GM23248 (cell line): Measurements from ENCODE around the gene PHF21A. TPM values are rescaled to one million over a fixed set of nuclear protein-coding genes. Genes with fewer than 3 reads are reported as not detected.

ENCODE experiments used
- DNase-seq: peaks from one replicate; pipeline ENCODE4 v3.0.0-alpha.2; 2015
- H2AFZ ChIP-seq: fragments of 200-600 bp; sonication (generic); 2 replicates; pipeline ENCODE4 v1.6.1; 2016; ENCODE audit warnings: antibody characterized with exemption
- H3F3A ChIP-seq: fragments of 200-600 bp; sonication (generic); 2 replicates; pipeline ENCODE4 v1.6.1; 2016; ENCODE audit warnings: mild to moderate bottlenecking, antibody characterized with exemption, mixed run types; ENCODE audit not compliant: insufficient read depth
- H3K27ac ChIP-seq: fragments of 200-600 bp; sonication (generic); 2 replicates; pipeline ENCODE4 v1.5.1; 2016; ENCODE audit warnings: mild to moderate bottlenecking
- H3K27me3 ChIP-seq: fragments of 200-600 bp; sonication (generic); replicated peaks from 2 replicates; pipeline ENCODE4 v1.6.1; 2016; ENCODE audit warnings: mild to moderate bottlenecking; ENCODE audit not compliant: insufficient read depth
- H3K36me3 ChIP-seq: fragments of 200-600 bp; sonication (generic); 2 replicates; pipeline ENCODE4 v1.6.1; 2016; ENCODE audit warnings: low read depth, mild to moderate bottlenecking
- H3K4me1 ChIP-seq: fragments of 200-600 bp; sonication (generic); 2 replicates; pipeline ENCODE4 v1.6.1; 2016; ENCODE audit warnings: mild to moderate bottlenecking; ENCODE audit not compliant: insufficient read depth
- H3K4me2 ChIP-seq: fragments of 200-600 bp; sonication (generic); one replicate; pipeline ENCODE4 v1.6.1; 2016; ENCODE audit warnings: mild to moderate bottlenecking; ENCODE audit not compliant: unreplicated experiment
- H3K4me3 ChIP-seq: fragments of 200-600 bp; sonication (generic); 2 replicates; pipeline ENCODE4 v1.5.1; 2016; ENCODE audit warnings: mild to moderate bottlenecking
- H3K79me2 ChIP-seq: fragments of 200-600 bp; sonication (generic); 2 replicates; pipeline ENCODE4 v1.6.1; 2016; ENCODE audit warnings: mild to moderate bottlenecking; ENCODE audit not compliant: insufficient read depth
- H3K9ac ChIP-seq: fragments of 200-600 bp; sonication (generic); 2 replicates; pipeline ENCODE4 v1.6.1; 2016; ENCODE audit warnings: mild to moderate bottlenecking
- H3K9me2 ChIP-seq: fragments of 200-600 bp; sonication (generic); 2 replicates; pipeline ENCODE4 v1.6.1; 2016; ENCODE audit warnings: mixed run types, mild to moderate bottlenecking, moderate library complexity; ENCODE audit not compliant: insufficient read depth
- H3K9me3 ChIP-seq: fragments of 200-600 bp; sonication (generic); one replicate; pipeline ENCODE4 v1.6.1; 2017; ENCODE audit warnings: low read depth
- H4K20me1 ChIP-seq: fragments of 200-600 bp; sonication (generic); 2 replicates; pipeline ENCODE4 v1.6.0; 2016; ENCODE audit not compliant: insufficient read depth
- EZH2 ChIP-seq: fragments of 200-600 bp; sonication (generic); IDR thresholded peaks from 2 replicates; pipeline ENCODE4 v1.6.1; 2018; ENCODE audit warnings: antibody characterized with exemption, mild to moderate bottlenecking; ENCODE audit not compliant: insufficient read depth, poor library complexity, severe bottlenecking
- EZH2phosphoT487 ChIP-seq: fragments of 200-600 bp; sonication (generic); IDR thresholded peaks from 2 replicates; pipeline ENCODE4 v1.6.1; 2018; ENCODE audit warnings: antibody characterized with exemption, moderate library complexity, mild to moderate bottlenecking, low read depth; ENCODE audit not compliant: insufficient read depth
- WGBS, 2 experiments: methylation state at CpG; one replicate each; pipeline ENCODE4 v1.1.6; 2015 to 2017; ENCODE audit warnings: low lambda C conversion rate in 2 of 2, low coverage in 1 of 2; ENCODE audit errors: missing lambda C conversion rate in 2 of 2; 5-methylcytosine and 5-hydroxymethylcytosine counted together
- in situ Hi-C: fragments of 300-500 bp; cut with MboI; formaldehyde crosslinking; loops from 2 replicates; pipeline ENCODE4 v1.15.0; 2020
- polyA plus RNA-seq: library from polyadenylated mRNA; unstranded; fragments of >200 nt; fragmentation: Nextera tagmentation; extraction: Ambion mirVana; gene quantifications from 2 replicates; pipeline ENCODE4 v1.2.1, GENCODE V29; 2016
- total RNA-seq: library from RNA; depleted of rRNA; stranded (reverse); fragments of >200 nt; shearing (Covaris generic); gene quantifications from 2 replicates; pipeline ENCODE4 v1.2.3, GENCODE V29; 2014

PHF21A gene
- total and polyA plus RNA-seq, 2 experiments from 2014 or later = 11.2 to 17.0 TPM

DNA sequence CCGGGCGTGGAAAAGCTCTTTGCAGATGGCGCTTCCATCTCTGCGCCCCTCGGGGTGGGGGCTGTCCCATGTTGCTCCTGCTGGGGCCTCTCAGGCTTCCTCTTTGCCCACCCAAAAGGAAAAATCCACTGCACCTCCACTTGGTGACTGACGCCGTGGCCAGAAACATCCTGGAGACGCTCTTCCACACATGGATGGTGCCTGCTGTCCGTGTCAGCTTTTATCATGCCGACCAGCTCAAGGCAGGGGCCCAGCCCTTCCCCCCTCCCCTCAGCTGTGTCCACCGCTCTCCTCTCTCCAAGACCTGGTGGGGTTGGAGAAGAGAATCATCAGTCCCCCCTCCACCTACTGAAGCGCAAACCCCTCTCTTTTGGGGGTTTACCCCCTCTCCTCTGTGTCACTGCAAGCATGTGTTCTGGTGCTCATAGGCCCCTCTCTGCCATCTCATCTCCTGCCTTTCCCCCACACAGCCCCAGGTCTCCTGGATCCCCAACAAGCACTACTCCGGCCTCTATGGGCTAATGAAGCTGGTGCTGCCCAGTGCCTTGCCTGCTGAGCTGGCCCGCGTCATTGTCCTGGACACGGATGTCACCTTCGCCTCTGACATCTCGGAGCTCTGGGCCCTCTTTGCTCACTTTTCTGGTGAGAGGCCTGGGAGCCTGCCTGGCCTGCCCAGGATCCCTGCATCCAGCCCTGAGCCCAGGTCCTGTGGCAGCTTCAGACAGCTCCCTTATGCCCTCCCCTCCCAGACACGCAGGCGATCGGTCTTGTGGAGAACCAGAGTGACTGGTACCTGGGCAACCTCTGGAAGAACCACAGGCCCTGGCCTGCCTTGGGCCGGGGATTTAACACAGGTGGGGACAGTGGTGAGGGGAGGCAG, 197.0 kb downstream of the PHF21A start:
- Histone ChIP-seq H3K9me2 (no peaks in the 10 kb centered on the region), H3K27ac (no peak overlapping the region), H3K27me3 (peaks cover 12% of the 10 kb centered on the region), H3F3A (no peaks in the 10 kb centered on the region), H4K20me1 (no peaks in the 10 kb centered on the region), H3K9ac (no peak overlapping the region), H3K4me3 (no peak overlapping the region), H3K36me3 (no peaks in the 10 kb centered on the region), H2AFZ (no peak overlapping the region), H3K9me3 (no peaks in the 10 kb centered on the region), H3K4me1 (no peaks in the 10 kb centered on the region), H3K79me2 (no peaks in the 10 kb centered on the region), H3K4me2 (no peak overlapping the region)
- no peak for DNase-seq
- in situ Hi-C loops = no loop called here
- TF ChIP-seq EZH2 (no peak), EZH2phosphoT487 (no peak)
- WGBS, 2 experiments = 80% methylated on average over 20 to 22 of the region's 22 CpGs

- WGBS, 2 experiments = 9 to 10% methylated on average over 29 to 35 of the region's 73 CpGs
- Histone ChIP-seq H2AFZ (0 out of 2 replicates have a peak within 1 kb of the TSS, but pooled peaks have one; percentile 2), H3K4me2 (no peak within 1 kb of the TSS), H3K27me3 (peaks cover 12% of the 10 kb centered on the region), H3K36me3 (no peaks in the 10 kb centered on the region), H3K9ac (no peak within 1 kb of the TSS), H3K9me2 (no peaks in the 10 kb centered on the region), H4K20me1 (no peaks in the 10 kb centered on the region), H3K9me3 (no peaks in the 10 kb centered on the region), H3K4me1 (no peaks in the 10 kb centered on the region), H3K79me2 (peaks cover 1% of the 10 kb centered on the region), H3K4me3 (no peak within 1 kb of the TSS), H3K27ac (no peak within 1 kb of the TSS), H3F3A (no peaks in the 10 kb centered on the region)
- no peak for DNase-seq
- in situ Hi-C loops = no loop called here
- TF ChIP-seq EZH2 (no peak), EZH2phosphoT487 (0 out of 2 replicates have a peak, but pooled peaks have one; percentile 46)
These were observed 198.7 kb downstream of the PHF21A start, which contains the start of gene LARGE2 for GRCh38 chr11:45922425-45923082. Gene LARGE2 (plus strand): TSS chr11:45922656. CDS start chr11:45922883, 227 bp downstream.

- Histone ChIP-seq H3K9me3 (no peaks in the 10 kb centered on the region), H3K27me3 (peaks cover 12% of the 10 kb centered on the region), H3K79me2 (peaks cover 9% of the 10 kb centered on the region), H3F3A (no peaks in the 10 kb centered on the region), H3K4me2 (no peak overlapping the region), H3K4me3 (no peak overlapping the region), H3K9ac (no peak overlapping the region), H3K4me1 (peaks cover 2% of the 10 kb centered on the region), H3K27ac (no peak overlapping the region), H4K20me1 (no peaks in the 10 kb centered on the region), H2AFZ (no peak overlapping the region), H3K9me2 (no peaks in the 10 kb centered on the region), H3K36me3 (no peaks in the 10 kb centered on the region)
- DNase-seq = no peak
- TF ChIP-seq EZH2 (no peak), EZH2phosphoT487 (no peak)
- in situ Hi-C loops = no loop called here
- whole genome bisulfite sequencing, 2 experiments = 42 to 52% methylated on average over 36 of the region's 54 CpGs
These were observed 199.5 kb downstream of the PHF21A start for GRCh38 chr11:45921561-45922424.
